IPS-NIHi11 (cell line): Measurements from ENCODE around the gene ISOC2.
"Not testable (repeated sequence)": the region's sequence is repeated elsewhere in the genome, so short reads cannot be mapped to it uniquely, and the experiment has no call there.

Experiments used
- DNase-seq: peaks from one replicate; pipeline ENCODE4 v3.0.0; 2012; ENCODE audit warnings: mixed read lengths, low spot score

ISOC2 gene

GRCh38 chr19:55457683-55458457, 3.6 kb downstream of the ISOC2 start:
- no peak for DNase-seq

GRCh38 chr19:55456347-55456746, 5.1 kb downstream of the ISOC2 start:
- no peak for DNase-seq

- DNase-seq, result no peak
These were observed 5.7 kb downstream of the ISOC2 start for GRCh38 chr19:55455576-55456235.

GRCh38 chr19:55454787-55455243, 6.6 kb downstream of the ISOC2 start:
- DNase-seq, result no peak

- no peak for DNase-seq
These were observed 7.8 kb downstream of the ISOC2 start for GRCh38 chr19:55453511-55454260.

- DNase-seq, result peak; percentile 92
These were observed 8.6 kb downstream of the ISOC2 start for GRCh38 chr19:55452749-55453346.

GRCh38 chr19:55451965-55452748, 9.3 kb downstream of the ISOC2 start:
- DNase-seq, result no peak

GRCh38 chr19:55451163-55451964, 10.1 kb downstream of the ISOC2 start:
- DNase-seq, result peak; percentile 55

GRCh38 chr19:55449469-55449868, 12.0 kb downstream of the ISOC2 start:
- no peak for DNase-seq

- DNase-seq, result not testable (repeated sequence)
These were observed 13.3 kb downstream of the ISOC2 start for GRCh38 chr19:55448175-55448490.

GRCh38 chr19:55447421-55448174, 13.8 kb downstream of the ISOC2 start:
- DNase-seq, result no peak

- DNase-seq, result no peak
These were observed 15.4 kb downstream of the ISOC2 start for GRCh38 chr19:55446060-55446459.

GRCh38 chr19:55444646-55445045, 16.8 kb downstream of the ISOC2 start:
- no peak for DNase-seq

GRCh38 chr19:55443824-55444480, 17.5 kb downstream of the ISOC2 start:
- no peak for DNase-seq

- peak; percentile 35 for DNase-seq
These were observed 18.2 kb downstream of the ISOC2 start, which contains the start of gene SHISA7 for GRCh38 chr19:55443045-55443823. Gene SHISA7, minus strand, starts transcription at chr19:55443300. Its CDS starts 437 bp downstream, at chr19:55442863.

- peak; percentile 47 for DNase-seq
These were observed 19.0 kb downstream of the ISOC2 start for GRCh38 chr19:55442372-55442961.

- peak; percentile 91 for DNase-seq
These were observed 19.6 kb downstream of the ISOC2 start for GRCh38 chr19:55441692-55442321.

GRCh38 chr19:55441319-55441691, 20.1 kb downstream of the ISOC2 start:
- no peak for DNase-seq
